Fibroblast of the aortic adventitia (primary cell): ENCODE measurements around the gene DLG5. TPM values are rescaled to one million over a fixed set of nuclear protein-coding genes. Genes with fewer than 3 reads are reported as not detected.

ENCODE experiments used
- DNase-seq: peaks from one replicate; pipeline ENCODE4 v3.0.0-alpha.2; 2010; ENCODE audit warnings: low read depth
- H3K4me3 ChIP-seq: 2 replicates; pipeline ENCODE4 v1.5.1; 2011; ENCODE audit warnings: low read depth, mild to moderate bottlenecking, control low read depth, low read length, moderate library complexity
- total RNA-seq: library from RNA; depleted of rRNA; stranded (reverse); fragments of >200 nt; gene quantifications from 2 replicates; pipeline ENCODE4 v1.2.3, GENCODE V29; 2012; ENCODE audit warnings: low replicate concordance
- TF ChIP-seq, protein P1 (sequence below): IDR thresholded peaks from 2 replicates; pipeline ENCODE4 v1.5.1; 2011; ENCODE audit warnings: mild to moderate bottlenecking, low read length, control low read depth, inconsistent platforms; ENCODE audit not compliant: insufficient read depth

Gene DLG5
- total RNA-seq, 1 donor: 42.7 TPM

DNA sequence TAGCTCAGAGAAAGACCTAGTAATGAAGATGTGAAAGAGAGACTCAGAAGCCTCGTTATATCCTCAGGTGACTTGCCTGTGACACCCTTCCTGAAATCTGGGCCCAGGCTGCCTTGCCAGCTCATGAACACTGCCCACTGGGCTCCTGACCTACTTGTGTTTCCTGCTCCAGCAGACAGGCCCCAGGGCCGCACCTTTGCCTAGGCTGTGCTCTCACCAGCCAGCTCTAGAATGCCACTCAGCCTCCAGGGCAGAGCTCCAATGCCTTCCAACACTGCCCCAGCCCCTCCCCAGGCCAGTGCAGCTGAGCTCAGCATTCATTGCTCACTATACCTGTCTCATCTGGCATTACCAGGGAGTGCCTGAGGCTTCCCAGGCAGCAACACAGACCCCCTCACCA is 94.3 kb downstream of the DLG5 start:
- no peak for DNase-seq
- no peak overlapping the region for H3K4me3 ChIP-seq
- TF ChIP-seq, protein P1, sequence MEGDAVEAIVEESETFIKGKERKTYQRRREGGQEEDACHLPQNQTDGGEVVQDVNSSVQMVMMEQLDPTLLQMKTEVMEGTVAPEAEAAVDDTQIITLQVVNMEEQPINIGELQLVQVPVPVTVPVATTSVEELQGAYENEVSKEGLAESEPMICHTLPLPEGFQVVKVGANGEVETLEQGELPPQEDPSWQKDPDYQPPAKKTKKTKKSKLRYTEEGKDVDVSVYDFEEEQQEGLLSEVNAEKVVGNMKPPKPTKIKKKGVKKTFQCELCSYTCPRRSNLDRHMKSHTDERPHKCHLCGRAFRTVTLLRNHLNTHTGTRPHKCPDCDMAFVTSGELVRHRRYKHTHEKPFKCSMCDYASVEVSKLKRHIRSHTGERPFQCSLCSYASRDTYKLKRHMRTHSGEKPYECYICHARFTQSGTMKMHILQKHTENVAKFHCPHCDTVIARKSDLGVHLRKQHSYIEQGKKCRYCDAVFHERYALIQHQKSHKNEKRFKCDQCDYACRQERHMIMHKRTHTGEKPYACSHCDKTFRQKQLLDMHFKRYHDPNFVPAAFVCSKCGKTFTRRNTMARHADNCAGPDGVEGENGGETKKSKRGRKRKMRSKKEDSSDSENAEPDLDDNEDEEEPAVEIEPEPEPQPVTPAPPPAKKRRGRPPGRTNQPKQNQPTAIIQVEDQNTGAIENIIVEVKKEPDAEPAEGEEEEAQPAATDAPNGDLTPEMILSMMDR: no peak

DNA sequence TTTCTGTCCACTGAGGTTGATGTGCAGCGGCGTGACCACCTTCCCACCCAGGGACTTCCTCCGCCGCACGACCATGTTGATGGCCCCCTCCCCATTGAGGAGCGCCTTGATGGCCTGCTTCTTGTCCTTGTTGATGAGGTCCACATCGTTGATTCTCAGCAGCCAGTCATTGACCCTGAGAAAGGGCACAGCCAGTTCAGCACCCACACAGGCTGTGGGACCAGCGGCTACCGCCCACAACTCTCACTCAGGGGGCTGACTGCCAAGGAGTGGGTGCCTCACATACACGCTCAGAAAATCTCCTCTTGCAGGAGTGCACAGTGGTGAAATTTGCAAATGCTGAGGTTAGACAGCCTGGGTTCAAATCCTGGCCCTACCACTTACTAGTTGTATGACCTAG is 97.2 kb downstream of the DLG5 start:
- no peak for DNase-seq
- H3K4me3 ChIP-seq: no peak overlapping the region
- TF ChIP-seq, protein P1: no peak

GRCh38 chr10:77828377-77828776 is 98.2 kb downstream of the DLG5 start:
- TF ChIP-seq, protein P1: no peak
- no peak for DNase-seq
- H3K4me3 ChIP-seq: no peak overlapping the region

DNA sequence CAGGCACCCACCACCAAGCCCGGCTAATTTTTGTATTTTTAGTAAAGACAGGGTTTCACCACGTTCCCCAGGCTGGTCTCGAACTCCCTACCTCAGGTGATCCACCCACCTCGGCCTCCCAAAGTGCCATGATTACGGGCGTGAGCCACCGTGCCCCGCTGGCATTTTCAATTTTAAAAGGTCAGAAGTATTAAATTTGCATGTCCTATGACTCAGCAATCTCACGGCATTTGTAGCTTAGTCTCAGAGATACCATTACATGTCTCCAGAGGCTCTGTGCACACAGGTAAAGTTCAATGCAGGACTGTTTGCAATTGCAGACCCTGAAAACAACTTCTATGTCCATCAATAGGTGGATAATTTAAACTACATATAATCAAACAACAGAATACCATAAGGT is 99.2 kb downstream of the DLG5 start:
- H3K4me3 ChIP-seq: no peak overlapping the region
- TF ChIP-seq, protein P1: no peak
- DNase-seq: no peak

GRCh38 chr10:77825965-77826364 is 100.6 kb downstream of the DLG5 start:
- TF ChIP-seq, protein P1: no peak
- H3K4me3 ChIP-seq: no peak overlapping the region
- DNase-seq: no peak

DNA sequence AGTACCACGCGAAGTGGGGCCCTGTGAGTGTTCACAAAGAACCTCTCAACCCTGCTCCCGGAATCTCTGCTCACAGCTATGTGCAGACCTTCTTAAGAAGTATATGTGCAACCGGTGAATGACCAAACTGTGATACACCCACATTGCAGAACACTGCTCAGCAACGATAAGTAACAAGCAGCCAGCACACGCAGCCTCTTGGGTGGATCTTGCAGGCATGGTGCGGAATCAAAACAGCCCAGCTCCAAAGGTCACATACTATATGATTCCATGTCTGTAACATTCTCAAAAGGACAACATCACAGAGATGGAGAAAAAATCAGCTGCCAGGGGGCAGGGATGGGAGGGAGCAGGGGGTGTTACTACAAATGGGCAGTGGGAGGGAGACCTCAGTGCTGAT is 101.6 kb downstream of the DLG5 start:
- TF ChIP-seq, protein P1: no peak
- no peak for DNase-seq
- no peak overlapping the region for H3K4me3 ChIP-seq

DNA sequence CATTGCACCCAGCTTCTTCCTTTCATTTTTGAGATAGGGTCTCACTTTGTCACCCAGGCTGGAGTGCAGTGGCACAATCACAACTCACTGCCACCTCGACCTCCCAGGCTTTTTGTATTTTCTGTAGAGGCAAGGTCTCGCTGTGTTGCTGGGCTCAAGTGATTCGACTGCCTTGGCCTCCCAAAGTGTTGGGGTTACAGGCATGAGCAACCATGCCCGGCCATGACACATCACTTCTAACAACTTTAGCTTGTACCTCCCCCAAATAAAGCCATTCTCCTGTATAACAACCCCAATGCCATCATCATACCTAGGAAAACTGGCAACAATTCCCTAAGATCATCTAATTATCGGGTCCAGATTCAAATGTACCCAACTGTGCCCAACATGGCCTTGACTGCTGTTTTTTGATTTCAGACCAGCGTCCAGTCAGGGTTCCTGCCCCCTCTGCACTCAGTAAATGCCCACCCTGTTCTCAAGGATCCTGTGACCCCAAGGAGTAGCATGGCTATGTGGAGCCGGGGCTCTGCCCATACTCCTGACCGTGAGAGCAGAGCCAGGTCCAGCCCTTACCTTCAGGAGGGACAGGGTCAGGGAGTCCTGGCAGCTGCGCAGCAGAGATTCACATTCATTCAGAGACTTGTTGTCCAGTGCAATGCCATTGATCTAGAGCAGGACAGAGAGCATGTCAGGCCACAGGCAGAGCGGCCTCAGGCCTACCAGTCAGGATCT is 102.6 kb downstream of the DLG5 start:
- TF ChIP-seq, protein P1: no peak
- H3K4me3 ChIP-seq: no peak overlapping the region
- no peak for DNase-seq
